NCI-H2107 treated with DMSO at 0.1 percent for 48 hours (cell line): ENCODE measurements around the gene TSSK6.

ENCODE experiments used
- DNase-seq: peaks from one replicate; lab custom pipeline; 2025; ENCODE audit not compliant: unreplicated experiment; lab: John Stamatoyannopoulos, UW

TSSK6 gene

GRCh38 chr19:19544954-19545591 is 29.7 kb upstream of the TSSK6 start:
- DNase-seq: no peak

DNA sequence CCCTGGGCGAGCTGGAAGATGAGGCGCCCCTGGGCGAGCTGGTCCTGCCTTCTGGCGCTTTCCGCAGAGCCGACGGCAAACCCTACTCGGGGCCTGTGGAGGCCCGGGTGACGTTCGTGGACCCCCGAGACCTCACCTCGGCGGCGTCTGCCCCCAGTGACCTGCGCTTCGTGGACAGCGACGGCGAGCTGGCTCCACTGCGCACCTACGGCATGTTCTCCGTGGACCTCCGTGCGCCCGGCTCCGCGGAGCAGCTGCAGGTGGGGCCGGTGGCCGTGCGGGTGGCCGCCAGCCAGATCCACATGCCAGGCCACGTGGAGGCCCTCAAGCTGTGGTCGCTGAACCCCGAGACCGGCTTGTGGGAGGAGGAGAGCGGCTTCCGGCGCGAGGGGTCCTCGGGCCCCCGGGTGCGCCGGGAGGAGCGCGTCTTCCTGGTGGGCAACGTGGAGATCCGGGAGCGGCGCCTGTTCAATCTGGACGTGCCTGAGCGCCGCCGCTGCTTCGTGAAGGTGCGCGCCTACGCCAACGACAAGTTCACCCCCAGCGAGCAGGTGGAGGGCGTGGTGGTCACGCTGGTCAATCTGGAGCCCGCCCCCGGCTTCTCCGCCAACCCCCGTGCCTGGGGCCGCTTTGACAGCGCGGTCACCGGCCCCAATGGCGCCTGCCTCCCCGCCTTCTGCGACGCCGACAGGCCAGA is 29.1 kb upstream of the TSSK6 start:
- no peak for DNase-seq

- DNase-seq: no peak
Observed at GRCh38 chr19:19543640-19544039, 28.3 kb upstream of the TSSK6 start.

DNA sequence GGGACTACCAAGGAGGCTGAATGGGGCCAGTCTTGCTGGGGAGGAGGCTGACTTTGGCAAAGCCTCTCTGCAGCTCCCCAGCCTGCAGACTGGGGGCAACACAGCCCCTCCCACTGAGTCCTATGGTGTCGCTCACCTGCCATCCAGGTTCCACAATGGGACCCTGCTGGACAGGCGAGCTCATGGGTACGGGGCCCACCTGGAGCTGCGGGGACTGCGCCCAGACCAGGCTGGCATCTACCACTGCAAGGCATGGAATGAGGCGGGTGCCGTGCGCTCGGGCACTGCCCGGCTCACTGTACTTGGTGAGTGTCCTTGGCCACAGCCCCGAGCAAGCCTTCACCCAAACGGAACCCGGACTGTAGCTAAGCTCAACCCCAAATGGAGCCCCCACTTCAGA is 27.8 kb upstream of the TSSK6 start:
- no peak for DNase-seq

- DNase-seq: no peak
Observed at GRCh38 chr19:19542507-19542906, 27.2 kb upstream of the TSSK6 start.

- no peak for DNase-seq
Observed at GRCh38 chr19:19541616-19542015, 26.3 kb upstream of the TSSK6 start.

DNA sequence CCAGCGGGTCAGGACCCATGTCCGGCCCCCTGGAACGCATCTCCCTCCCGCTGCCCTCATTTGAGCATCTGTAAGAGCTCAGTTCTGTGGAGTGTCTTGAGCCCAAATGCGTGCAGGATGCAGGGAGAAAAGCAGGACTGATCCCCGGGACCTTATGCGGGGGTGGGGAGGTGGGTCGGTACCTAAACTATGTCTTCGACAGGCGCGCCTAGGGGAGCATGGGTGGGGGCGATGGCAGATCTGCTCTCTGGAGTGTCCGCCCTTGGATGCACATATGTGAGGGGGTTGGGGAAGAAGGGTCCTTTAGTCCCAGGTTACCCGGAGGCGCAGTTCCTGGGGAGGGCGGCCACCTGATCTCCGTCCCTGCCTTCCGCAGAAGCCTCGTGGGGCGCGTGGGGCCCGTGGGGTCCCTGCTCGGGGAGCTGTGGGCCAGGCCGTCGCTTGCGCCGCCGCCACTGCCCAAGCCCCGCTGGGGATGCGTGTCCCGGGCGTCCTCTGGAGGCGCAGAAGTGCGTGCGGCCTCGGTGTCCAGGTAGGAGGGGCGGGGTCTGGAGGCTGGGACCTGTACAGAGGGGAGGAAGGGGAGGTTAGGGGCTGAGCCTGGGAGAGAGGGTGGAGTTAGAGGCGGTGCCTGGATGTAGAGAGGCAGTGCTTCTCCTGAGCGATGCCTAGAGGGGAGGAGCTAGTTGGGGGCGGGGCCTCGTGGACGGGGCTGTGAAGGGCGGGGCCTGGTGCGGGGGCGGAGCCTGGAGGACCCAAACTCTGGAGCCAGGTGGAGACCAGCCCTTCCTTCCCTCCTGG is 25.6 kb upstream of the TSSK6 start:
- DNase-seq: no peak

DNA sequence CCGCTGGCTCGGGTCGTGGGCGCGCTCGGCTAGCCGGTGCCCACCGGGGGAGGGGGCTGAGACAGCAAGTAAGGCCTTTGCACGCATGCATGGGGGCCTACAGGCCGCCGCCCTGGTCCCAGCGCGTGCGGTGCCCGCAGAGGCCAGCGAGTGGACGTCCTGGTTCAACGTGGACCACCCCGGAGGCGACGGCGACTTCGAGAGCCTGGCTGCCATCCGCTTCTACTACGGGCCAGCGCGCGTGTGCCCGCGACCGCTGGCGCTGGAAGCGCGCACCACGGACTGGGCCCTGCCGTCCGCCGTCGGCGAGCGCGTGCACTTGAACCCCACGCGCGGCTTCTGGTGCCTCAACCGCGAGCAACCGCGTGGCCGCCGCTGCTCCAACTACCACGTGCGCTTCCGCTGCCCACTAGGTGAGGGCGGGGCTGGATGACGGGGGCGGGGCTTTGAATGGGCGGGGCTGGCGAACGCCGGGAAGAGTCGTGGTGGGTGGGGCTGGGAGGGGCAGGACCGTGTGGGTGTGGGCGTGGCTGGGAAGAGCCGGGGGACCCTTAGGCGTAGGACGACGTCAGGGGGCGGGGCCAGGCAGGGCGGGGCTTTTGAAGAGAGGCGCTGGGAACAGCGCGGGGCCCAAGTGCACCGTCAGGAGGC is 24.8 kb upstream of the TSSK6 start:
- DNase-seq: no peak

GRCh38 chr19:19539698-19540063 is 24.3 kb upstream of the TSSK6 start:
- DNase-seq: no peak

DNA sequence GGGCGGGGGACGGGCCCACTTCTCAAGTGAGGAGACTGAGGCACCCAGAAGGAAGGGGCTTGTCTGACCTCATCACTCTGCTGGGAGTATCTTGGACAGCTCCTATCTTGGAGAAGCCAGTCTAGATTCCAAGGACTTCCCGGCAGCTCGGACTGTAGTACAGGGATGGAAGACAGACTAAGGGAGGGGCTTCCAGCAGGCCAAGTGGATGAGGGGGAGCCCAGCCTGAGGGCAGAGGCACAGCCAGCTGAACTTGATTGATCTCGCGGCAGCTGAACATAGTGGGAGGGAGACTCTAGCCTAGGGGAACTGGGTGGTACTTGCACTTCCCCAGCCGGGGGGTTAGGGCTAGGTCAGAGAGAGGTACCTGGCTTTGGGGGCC is 23.4 kb upstream of the TSSK6 start:
- DNase-seq: no peak

DNA sequence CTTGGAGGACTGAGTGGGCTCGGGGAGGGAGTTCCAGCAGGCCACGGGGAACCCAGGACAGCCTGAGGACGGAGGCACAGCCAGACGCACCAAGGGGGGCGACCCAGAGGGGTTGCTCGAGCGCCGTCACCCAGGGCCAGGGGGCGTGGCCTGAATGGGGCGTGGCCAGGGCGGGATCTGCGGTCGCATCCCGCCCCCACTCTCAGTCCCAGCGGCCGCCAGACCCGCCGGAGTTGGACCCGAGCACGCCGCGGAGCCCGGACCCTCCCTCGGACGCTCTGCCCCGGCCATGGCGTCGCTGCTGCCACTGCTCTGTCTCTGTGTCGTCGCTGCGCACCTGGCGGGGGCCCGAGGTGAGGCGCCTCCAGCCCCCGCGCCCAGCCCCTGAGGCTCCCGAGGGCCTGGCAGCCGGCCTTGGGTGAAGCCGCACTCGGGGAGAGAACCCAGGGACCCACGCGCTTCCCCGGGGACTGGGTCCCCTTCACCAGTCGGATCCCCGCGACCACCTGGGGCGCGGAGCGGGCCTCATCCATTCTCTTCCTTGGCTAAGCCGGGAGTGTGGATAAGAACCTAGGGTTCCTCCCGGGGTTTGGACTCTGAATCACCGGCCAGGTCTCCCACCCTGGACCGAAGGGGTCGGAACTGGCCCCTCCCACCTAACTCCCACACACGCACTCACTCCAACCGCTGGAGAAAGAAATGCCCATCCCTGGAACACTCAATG is 22.9 kb upstream of the TSSK6 start, which contains the start of gene CILP2:
CILP2 (plus strand) TSS at position 205 of the 724 bp plus-strand sequence; CDS start at position 290, 85 bp downstream.
- DNase-seq: no peak

DNA sequence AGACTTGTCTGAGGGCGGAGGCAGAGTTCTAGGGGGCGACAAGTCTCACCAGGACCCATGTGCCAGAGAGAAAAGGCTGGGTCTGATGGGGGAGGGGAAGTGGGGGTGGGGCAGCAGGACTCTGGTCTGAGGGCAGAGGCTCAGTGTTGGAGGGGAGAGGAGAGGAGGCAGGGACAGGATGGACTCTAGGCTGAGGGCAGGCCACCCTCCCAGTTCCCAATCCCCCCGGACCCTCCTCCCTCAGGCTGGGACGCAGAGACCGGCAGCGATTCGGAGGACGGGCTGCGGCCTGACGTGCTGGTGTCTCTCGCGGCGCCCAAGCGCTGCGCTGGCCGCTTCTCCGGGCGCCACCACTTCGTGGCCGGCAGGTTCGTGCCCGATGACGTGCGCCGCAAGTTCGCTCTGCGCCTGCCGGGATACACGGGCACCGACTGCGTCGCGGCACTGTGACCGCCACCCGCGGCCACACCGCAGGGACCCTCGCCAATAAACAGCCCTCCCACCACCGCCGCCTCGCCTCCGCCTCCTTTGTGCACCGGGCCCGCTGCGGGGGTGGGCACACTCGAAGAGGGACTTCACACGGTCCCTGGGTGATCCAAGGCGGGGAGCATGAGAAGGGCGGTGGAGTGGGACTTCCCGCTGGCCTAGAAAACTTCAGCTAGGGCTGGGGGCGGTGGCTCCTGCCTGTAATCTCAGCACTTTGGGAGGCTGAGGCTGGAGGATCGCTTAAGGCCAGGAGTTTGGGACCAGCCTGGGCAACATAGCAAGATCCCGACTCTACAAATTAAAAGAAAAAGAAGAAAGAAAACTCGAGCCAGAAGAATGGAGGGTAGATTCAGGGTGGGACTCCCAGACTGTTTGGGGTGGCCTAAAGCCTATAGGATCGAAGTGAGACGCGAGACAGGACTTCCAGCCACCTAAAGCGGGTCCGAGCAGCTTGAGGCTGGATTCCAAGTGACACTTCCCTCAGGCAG is 22.0 kb upstream of the TSSK6 start:
- no peak for DNase-seq

DNA sequence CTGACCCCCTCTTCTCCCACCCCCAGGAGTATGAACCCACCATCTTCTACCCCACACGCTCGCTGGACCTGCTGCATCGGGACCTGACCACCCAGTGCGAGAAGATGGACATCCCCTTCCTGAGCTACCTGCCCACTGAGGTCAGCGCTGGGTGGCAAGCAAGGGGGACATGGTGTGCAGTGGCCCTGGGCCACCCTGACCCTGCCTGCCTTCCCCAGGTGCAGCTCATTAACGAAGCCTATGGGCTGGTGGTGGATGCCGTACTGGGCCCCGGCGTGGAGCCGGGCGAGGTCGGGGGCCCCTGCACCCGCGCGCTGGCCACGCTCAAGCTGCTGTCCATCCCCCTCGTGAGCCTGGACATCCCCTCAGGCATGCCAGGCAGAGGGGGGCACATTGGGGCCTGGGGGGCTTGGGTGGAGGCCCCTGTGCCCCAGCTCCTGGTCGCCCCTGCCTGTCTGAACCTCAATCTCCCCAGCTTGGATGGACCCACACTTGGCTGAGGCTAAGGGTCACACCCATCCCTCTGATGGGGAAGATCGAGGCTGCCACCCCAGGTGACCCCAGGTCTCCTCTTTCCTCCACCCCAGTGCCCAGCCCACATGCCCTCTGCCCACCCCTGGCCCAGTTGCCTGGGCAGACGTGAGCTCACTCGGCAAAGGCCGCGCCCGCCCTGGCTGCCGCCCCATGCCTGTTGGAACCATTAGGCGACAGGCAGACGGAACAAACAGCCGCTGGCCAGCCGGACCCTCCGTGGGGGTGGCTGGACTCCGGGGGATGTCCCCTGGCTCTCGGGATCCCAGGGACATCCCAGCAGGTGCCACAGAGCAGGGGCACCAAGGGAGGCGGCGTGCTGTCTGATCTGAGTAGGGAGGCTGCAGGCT is 20.2 kb upstream of the TSSK6 start:
- no peak for DNase-seq

- no peak for DNase-seq
Observed at GRCh38 chr19:19534556-19535265, 19.4 kb upstream of the TSSK6 start.

GRCh38 chr19:19533841-19534240 is 18.5 kb upstream of the TSSK6 start:
- DNase-seq: no peak

GRCh38 chr19:19532806-19533701 is 17.7 kb upstream of the TSSK6 start:
- no peak for DNase-seq
